ENCODE data around the gene OR9A2.

Gene OR9A2

GRCh38 chr7:143016996-143017395 lies 9.9 kb downstream of the OR9A2 start:
- H3K9me3 ChIP-seq (ENCODE audit: control insufficient read depth in 1 of 2, low read length in 2 of 2) = no peaks in the 10 kb centered on the region

GRCh38 chr7:143015926-143016490 lies 10.9 kb downstream of the OR9A2 start:
- no peaks in the 10 kb centered on the region for H3K9me3 ChIP-seq (ENCODE audit: control insufficient read depth in 1 of 2, low read length in 2 of 2)
- H3K4me1 ChIP-seq (ENCODE audit: control insufficient read depth in 1 of 2, insufficient read depth in 2 of 2, low read length in 2 of 2) = peaks cover 0 to 10% of the 10 kb centered on the region in 2 donors
- H3K27ac ChIP-seq (ENCODE audit: low read length) = no peak overlapping the region
- H3K36me3 ChIP-seq (ENCODE audit: control insufficient read depth in 1 of 2, insufficient read depth in 2 of 2, low read length in 2 of 2) = no peaks in the 10 kb centered on the region
- no peak overlapping the region for H3K4me3 ChIP-seq (ENCODE audit: low read depth in 1 of 2, low read length in 2 of 2)
- no peaks in the 10 kb centered on the region for H3K27me3 ChIP-seq (ENCODE audit: low read depth, low read length)

More at GRCh38 chr7:143016996-143017395, 9.9 kb downstream of the OR9A2 start:
- peaks cover 0 to 10% of the 10 kb centered on the region in 2 donors for H3K4me1 ChIP-seq (ENCODE audit: control insufficient read depth in 1 of 2, insufficient read depth in 2 of 2, low read length in 2 of 2)
- no peak overlapping the region for H3K4me3 ChIP-seq (ENCODE audit: low read depth in 1 of 2, low read length in 2 of 2)
- H3K27me3 ChIP-seq (ENCODE audit: low read depth, low read length) = no peaks in the 10 kb centered on the region
- no peak overlapping the region for H3K27ac ChIP-seq (ENCODE audit: low read length)
- no peaks in the 10 kb centered on the region for H3K36me3 ChIP-seq (ENCODE audit: control insufficient read depth in 1 of 2, insufficient read depth in 2 of 2, low read length in 2 of 2)

- Histone ChIP-seq H3K9me3 (ENCODE audit: control insufficient read depth in 1 of 2, low read length in 2 of 2) (no peaks in the 10 kb centered on the region), H3K4me1 (ENCODE audit: control insufficient read depth in 1 of 2, insufficient read depth in 2 of 2, low read length in 2 of 2) (peaks cover 0 to 10% of the 10 kb centered on the region in 2 donors), H3K36me3 (ENCODE audit: control insufficient read depth in 1 of 2, insufficient read depth in 2 of 2, low read length in 2 of 2) (no peaks in the 10 kb centered on the region), H3K27ac (ENCODE audit: low read length) (no peak overlapping the region), H3K4me3 (ENCODE audit: low read depth in 1 of 2, low read length in 2 of 2) (no peak overlapping the region), H3K27me3 (ENCODE audit: low read depth, low read length) (no peaks in the 10 kb centered on the region)
Observed at GRCh38 chr7:143015084-143015483, 11.8 kb downstream of the OR9A2 start.

- Histone ChIP-seq H3K36me3 (ENCODE audit: control insufficient read depth in 1 of 2, insufficient read depth in 2 of 2, low read length in 2 of 2) (no peaks in the 10 kb centered on the region), H3K4me1 (ENCODE audit: control insufficient read depth in 1 of 2, insufficient read depth in 2 of 2, low read length in 2 of 2) (peaks cover 0 to 10% of the 10 kb centered on the region in 2 donors), H3K27ac (ENCODE audit: low read length) (no peak overlapping the region), H3K9me3 (ENCODE audit: control insufficient read depth in 1 of 2, low read length in 2 of 2) (no peaks in the 10 kb centered on the region), H3K4me3 (ENCODE audit: low read depth in 1 of 2, low read length in 2 of 2) (no peak overlapping the region), H3K27me3 (ENCODE audit: low read depth, low read length) (no peaks in the 10 kb centered on the region)
Observed at GRCh38 chr7:143013893-143014292, 13.0 kb downstream of the OR9A2 start.

- H3K27ac ChIP-seq (ENCODE audit: low read length) = no peak overlapping the region
- no peaks in the 10 kb centered on the region for H3K9me3 ChIP-seq (ENCODE audit: control insufficient read depth in 1 of 2, low read length in 2 of 2)
- H3K4me3 ChIP-seq (ENCODE audit: low read depth in 1 of 2, low read length in 2 of 2) = no peak overlapping the region
- peaks cover 0 to 10% of the 10 kb centered on the region in 2 donors for H3K4me1 ChIP-seq (ENCODE audit: control insufficient read depth in 1 of 2, insufficient read depth in 2 of 2, low read length in 2 of 2)
- H3K27me3 ChIP-seq (ENCODE audit: low read depth, low read length) = no peaks in the 10 kb centered on the region
- no peaks in the 10 kb centered on the region for H3K36me3 ChIP-seq (ENCODE audit: control insufficient read depth in 1 of 2, insufficient read depth in 2 of 2, low read length in 2 of 2)
Observed at GRCh38 chr7:143013473-143013872, 13.5 kb downstream of the OR9A2 start.

GRCh38 chr7:143012409-143012808 lies 14.5 kb downstream of the OR9A2 start:
- Histone ChIP-seq H3K4me1 (ENCODE audit: control insufficient read depth in 1 of 2, insufficient read depth in 2 of 2, low read length in 2 of 2) (peaks cover 0 to 10% of the 10 kb centered on the region in 2 donors), H3K27ac (ENCODE audit: low read length) (no peak overlapping the region), H3K4me3 (ENCODE audit: low read depth in 1 of 2, low read length in 2 of 2) (no peak overlapping the region), H3K9me3 (ENCODE audit: control insufficient read depth in 1 of 2, low read length in 2 of 2) (no peaks in the 10 kb centered on the region), H3K36me3 (ENCODE audit: control insufficient read depth in 1 of 2, insufficient read depth in 2 of 2, low read length in 2 of 2) (no peaks in the 10 kb centered on the region), H3K27me3 (ENCODE audit: low read depth, low read length) (no peaks in the 10 kb centered on the region)

GRCh38 chr7:143012001-143012400 lies 14.9 kb downstream of the OR9A2 start:
- Histone ChIP-seq H3K27ac (ENCODE audit: low read length) (no peak overlapping the region), H3K27me3 (ENCODE audit: low read depth, low read length) (no peaks in the 10 kb centered on the region)

GRCh38 chr7:143008007-143008901 lies 18.7 kb downstream of the OR9A2 start:
- Histone ChIP-seq H3K9me3 (ENCODE audit: control insufficient read depth in 1 of 2, low read length in 2 of 2) (no peaks in the 10 kb centered on the region), H3K4me3 (ENCODE audit: low read depth in 1 of 2, low read length in 2 of 2) (no peak overlapping the region), H3K4me1 (ENCODE audit: control insufficient read depth in 1 of 2, insufficient read depth in 2 of 2, low read length in 2 of 2) (no peaks in the 10 kb centered on the region)

More at GRCh38 chr7:143012001-143012400, 14.9 kb downstream of the OR9A2 start:
- Histone ChIP-seq H3K36me3 (ENCODE audit: control insufficient read depth in 1 of 2, insufficient read depth in 2 of 2, low read length in 2 of 2) (no peaks in the 10 kb centered on the region), H3K9me3 (ENCODE audit: control insufficient read depth in 1 of 2, low read length in 2 of 2) (no peaks in the 10 kb centered on the region), H3K4me1 (ENCODE audit: control insufficient read depth in 1 of 2, insufficient read depth in 2 of 2, low read length in 2 of 2) (peaks cover 0 to 10% of the 10 kb centered on the region in 2 donors), H3K4me3 (ENCODE audit: low read depth in 1 of 2, low read length in 2 of 2) (no peak overlapping the region)

GRCh38 chr7:143005632-143006260 lies 21.2 kb downstream of the OR9A2 start:
- no peaks in the 10 kb centered on the region for H3K4me1 ChIP-seq (ENCODE audit: control insufficient read depth in 1 of 2, insufficient read depth in 2 of 2, low read length in 2 of 2)
- no peaks in the 10 kb centered on the region for H3K36me3 ChIP-seq (ENCODE audit: control insufficient read depth in 1 of 2, insufficient read depth in 2 of 2, low read length in 2 of 2)
- H3K9me3 ChIP-seq (ENCODE audit: control insufficient read depth in 1 of 2, low read length in 2 of 2) = no peaks in the 10 kb centered on the region
- H3K4me3 ChIP-seq (ENCODE audit: low read depth in 1 of 2, low read length in 2 of 2) = no peak overlapping the region
- no peak overlapping the region for H3K27ac ChIP-seq (ENCODE audit: low read length)
- no peaks in the 10 kb centered on the region for H3K27me3 ChIP-seq (ENCODE audit: low read depth, low read length)

More at GRCh38 chr7:143008007-143008901, 18.7 kb downstream of the OR9A2 start:
- Histone ChIP-seq H3K27me3 (ENCODE audit: low read depth, low read length) (no peaks in the 10 kb centered on the region), H3K27ac (ENCODE audit: low read length) (no peak overlapping the region), H3K36me3 (ENCODE audit: control insufficient read depth in 1 of 2, insufficient read depth in 2 of 2, low read length in 2 of 2) (no peaks in the 10 kb centered on the region)

- H3K4me1 ChIP-seq (ENCODE audit: control insufficient read depth in 1 of 2, insufficient read depth in 2 of 2, low read length in 2 of 2) = no peaks in the 10 kb centered on the region
- peak overlapping the region in 1 of 2 donors; percentile 46 for H3K4me3 ChIP-seq (ENCODE audit: low read depth in 1 of 2, low read length in 2 of 2)
- no peaks in the 10 kb centered on the region for H3K27me3 ChIP-seq (ENCODE audit: low read depth, low read length)
- H3K27ac ChIP-seq (ENCODE audit: low read length) = no peak overlapping the region
- H3K9me3 ChIP-seq (ENCODE audit: control insufficient read depth in 1 of 2, low read length in 2 of 2) = no peaks in the 10 kb centered on the region
- no peaks in the 10 kb centered on the region for H3K36me3 ChIP-seq (ENCODE audit: control insufficient read depth in 1 of 2, insufficient read depth in 2 of 2, low read length in 2 of 2)
Observed at GRCh38 chr7:143003393-143004051, 23.4 kb downstream of the OR9A2 start.

GRCh38 chr7:143002898-143003297 lies 24.0 kb downstream of the OR9A2 start:
- Histone ChIP-seq H3K4me3 (ENCODE audit: low read depth in 1 of 2, low read length in 2 of 2) (peak overlapping the region in 1 of 2 donors; percentile 46), H3K4me1 (ENCODE audit: control insufficient read depth in 1 of 2, insufficient read depth in 2 of 2, low read length in 2 of 2) (no peaks in the 10 kb centered on the region), H3K27ac (ENCODE audit: low read length) (no peak overlapping the region), H3K36me3 (ENCODE audit: control insufficient read depth in 1 of 2, insufficient read depth in 2 of 2, low read length in 2 of 2) (no peaks in the 10 kb centered on the region), H3K27me3 (ENCODE audit: low read depth, low read length) (no peaks in the 10 kb centered on the region), H3K9me3 (ENCODE audit: control insufficient read depth in 1 of 2, low read length in 2 of 2) (no peaks in the 10 kb centered on the region)

Measured in muscle layer of duodenum (tissue), 2 donors.